ENCODE data around the gene DDX20. TPM values are rescaled to one million over a fixed set of nuclear protein-coding genes. Genes with fewer than 3 reads are reported as not detected.

The DDX20 gene
- total RNA-seq, 2 donors from 2014 or later: 15.9 to 33.9 TPM

- Histone ChIP-seq H3K36me3 (no peaks in the 10 kb centered on the region), H3K4me1 (replicated peaks) (no peaks in the 10 kb centered on the region), H3K4me3 (no peak overlapping the region), H3K9me3 (no peaks in the 10 kb centered on the region), H3K27me3 (replicated peaks; ENCODE audit: insufficient read depth) (no peaks in the 10 kb centered on the region), H3K27ac (no peak overlapping the region)
- TF ChIP-seq POLR2A (IDR thresholded peaks at IDR 0.05) (no peak), CTCF (IDR thresholded peaks at IDR 0.05) (no peak), POLR2AphosphoS5 (IDR thresholded peaks at IDR 0.05) (no peak)
- no peak for DNase-seq (ENCODE audit: low spot score)
- intact Hi-C loops (cut with DNase I): no loop called here
- 92% methylated on average over 18 of the region's 18 CpGs for WGBS
Measured at GRCh38 chr1:111727056-111727455, 28.6 kb upstream of the DDX20 start.

- no peak for TF ChIP-seq POLR2A (IDR thresholded peaks at IDR 0.05)
- no peak for TF ChIP-seq POLR2AphosphoS5 (IDR thresholded peaks at IDR 0.05)
- no peak for TF ChIP-seq CTCF (IDR thresholded peaks at IDR 0.05)
- no peak for DNase-seq (ENCODE audit: low spot score)
- Histone ChIP-seq H3K27ac (no peak overlapping the region), H3K4me3 (no peak overlapping the region), H3K27me3 (replicated peaks; ENCODE audit: insufficient read depth) (no peaks in the 10 kb centered on the region), H3K4me1 (replicated peaks) (no peaks in the 10 kb centered on the region), H3K9me3 (no peaks in the 10 kb centered on the region), H3K36me3 (no peaks in the 10 kb centered on the region)
- WGBS: 53% methylated on average over 8 of the region's 8 CpGs
- intact Hi-C loops (cut with DNase I): no loop called here
Measured at GRCh38 chr1:111729271-111729921, 26.3 kb upstream of the DDX20 start.

- no peaks in the 10 kb centered on the region for H3K36me3 ChIP-seq
- no peak overlapping the region for H3K4me3 ChIP-seq
- H3K9me3 ChIP-seq: no peaks in the 10 kb centered on the region
- H3K27me3 ChIP-seq (replicated peaks; ENCODE audit: insufficient read depth): no peaks in the 10 kb centered on the region
- intact Hi-C loops (cut with DNase I): no loop called here
- DNase-seq (ENCODE audit: low spot score): no peak
- TF ChIP-seq CTCF (IDR thresholded peaks at IDR 0.05) (no peak), POLR2A (IDR thresholded peaks at IDR 0.05) (no peak)
- H3K4me1 ChIP-seq (replicated peaks): no peaks in the 10 kb centered on the region
- H3K27ac ChIP-seq: no peak overlapping the region
- WGBS: 75% methylated on average over 7 of the region's 7 CpGs
Measured at GRCh38 chr1:111729946-111730681, 25.6 kb upstream of the DDX20 start.

- H3K27me3 ChIP-seq (replicated peaks; ENCODE audit: insufficient read depth): no peaks in the 10 kb centered on the region
- H3K4me3 ChIP-seq: no peak overlapping the region
- no peaks in the 10 kb centered on the region for H3K36me3 ChIP-seq
- no peaks in the 10 kb centered on the region for H3K9me3 ChIP-seq
- TF ChIP-seq POLR2AphosphoS5 (IDR thresholded peaks at IDR 0.05) (no peak), POLR2A (IDR thresholded peaks at IDR 0.05) (no peak)
- no peak for DNase-seq (ENCODE audit: low spot score)
- no peaks in the 10 kb centered on the region for H3K4me1 ChIP-seq (replicated peaks)
- no peak overlapping the region for H3K27ac ChIP-seq
- WGBS: 86% methylated on average over 4 of the region's 4 CpGs
- intact Hi-C loops (cut with DNase I): no loop called here
Measured at GRCh38 chr1:111730706-111731105, 25.0 kb upstream of the DDX20 start.

GRCh38 chr1:111731956-111732355 lies 23.7 kb upstream of the DDX20 start:
- DNase-seq (ENCODE audit: low spot score): no peak
- no peaks in the 10 kb centered on the region for H3K4me1 ChIP-seq (replicated peaks)

More at GRCh38 chr1:111731956-111732355, 23.7 kb upstream of the DDX20 start:
- H3K27ac ChIP-seq: no peak overlapping the region
- no peaks in the 10 kb centered on the region for H3K27me3 ChIP-seq (replicated peaks; ENCODE audit: insufficient read depth)
- no peaks in the 10 kb centered on the region for H3K36me3 ChIP-seq
- no peak for TF ChIP-seq CTCF (IDR thresholded peaks at IDR 0.05)
- TF ChIP-seq POLR2A (IDR thresholded peaks at IDR 0.05): no peak
- TF ChIP-seq POLR2AphosphoS5 (IDR thresholded peaks at IDR 0.05): no peak
- H3K4me3 ChIP-seq: no peak overlapping the region
- intact Hi-C loops (cut with DNase I): no loop called here
- 79% methylated on average over 6 of the region's 6 CpGs for WGBS
- no peaks in the 10 kb centered on the region for H3K9me3 ChIP-seq
